ENCODE results near the gene PCDH9.

The PCDH9 gene

DNA sequence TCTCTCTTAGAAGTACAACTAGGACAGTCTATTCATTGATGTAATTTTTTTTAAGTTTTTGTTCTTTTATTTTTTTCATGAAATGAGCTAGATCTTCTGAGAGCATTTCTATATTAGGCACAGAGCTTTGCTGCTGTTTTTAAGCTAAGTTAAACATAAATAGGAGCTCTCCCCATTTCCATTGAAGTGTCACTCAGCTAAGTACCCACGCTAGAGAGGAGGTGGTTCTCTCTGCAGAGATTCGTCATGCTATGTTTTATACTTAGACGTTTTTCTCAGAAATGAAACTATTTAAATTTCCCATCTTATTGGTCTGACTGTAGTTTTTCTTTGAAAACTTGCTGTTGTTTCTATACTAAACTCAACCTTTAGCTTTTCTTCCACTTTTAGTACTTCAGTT is 271.5 kb downstream of the PCDH9 start:
- DNase-seq, result no peak

DNA sequence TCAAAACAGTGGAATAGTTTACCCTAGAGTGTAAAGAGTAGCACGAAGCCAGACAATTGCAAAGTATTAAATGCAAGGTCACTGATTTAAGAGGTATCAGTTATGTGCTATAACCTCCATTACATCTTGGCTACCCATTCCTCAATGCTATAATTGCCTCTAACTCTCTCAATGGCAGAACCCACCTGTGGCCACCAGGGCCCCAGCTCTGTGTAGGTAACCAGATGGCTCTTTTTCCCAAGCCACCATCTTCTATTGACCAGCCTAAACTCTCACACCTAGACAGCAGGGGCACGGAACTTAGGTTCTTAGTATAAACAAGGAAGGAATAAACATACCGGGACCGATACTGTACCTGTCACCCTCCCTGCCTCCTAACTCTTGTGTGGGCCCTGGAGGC is 277.6 kb downstream of the PCDH9 start:
- DNase-seq, result no peak

DNA sequence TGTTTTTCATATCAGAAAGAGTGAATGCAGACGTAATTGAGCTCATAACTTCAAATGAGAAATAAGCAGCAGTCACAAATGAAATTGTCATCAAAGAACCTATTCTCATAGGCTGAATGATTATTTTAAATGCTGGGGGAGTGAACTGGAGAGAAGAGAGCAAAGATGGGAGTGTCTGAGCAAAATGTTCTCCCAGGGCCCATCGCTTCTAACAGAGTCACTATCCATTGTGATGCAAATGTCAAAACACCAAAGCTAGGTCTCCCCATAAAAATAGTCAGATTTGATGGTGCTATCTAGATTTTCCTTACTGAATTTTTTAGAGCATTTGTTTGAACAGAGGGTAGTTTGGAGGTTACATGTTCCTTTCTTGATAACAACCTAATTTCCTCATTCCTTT is 278.7 kb downstream of the PCDH9 start:
- no peak for DNase-seq

DNA sequence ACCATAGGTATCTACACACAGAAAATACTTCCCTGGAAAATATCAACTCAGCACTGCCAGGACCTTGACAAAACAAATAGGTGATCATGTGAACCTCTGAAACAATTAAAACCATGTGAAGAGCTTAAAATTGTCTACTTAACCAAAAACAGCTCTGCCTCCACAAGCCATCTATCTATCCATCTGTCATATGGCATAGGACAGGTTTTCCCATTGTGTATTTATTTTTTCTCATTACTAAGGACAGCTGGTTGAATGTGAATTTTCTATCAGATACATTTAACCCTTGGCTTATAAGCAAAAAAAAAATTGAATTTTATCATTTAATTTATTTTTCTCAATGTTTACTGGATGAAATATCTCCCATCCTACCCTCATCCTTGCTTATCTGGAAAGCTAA is 279.5 kb downstream of the PCDH9 start:
- DNase-seq, result no peak

DNA sequence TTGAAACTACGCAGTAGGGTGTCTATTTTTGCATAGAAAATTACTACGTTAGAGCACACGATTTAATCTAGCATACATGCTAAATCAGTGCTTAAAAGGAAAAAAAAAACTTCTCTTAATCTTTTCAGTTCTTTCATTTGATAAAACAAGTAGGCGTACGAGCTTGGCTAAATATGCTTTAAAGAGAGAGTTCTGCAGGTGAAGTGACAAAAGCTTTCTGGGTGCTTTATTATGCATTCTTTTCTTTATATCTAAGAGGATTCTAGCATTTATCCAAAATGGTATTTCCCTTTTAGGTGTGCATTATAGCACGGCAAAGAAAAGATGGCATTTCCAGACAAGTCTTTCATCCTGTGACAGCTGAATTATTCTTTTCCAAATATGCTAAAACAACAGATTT is 281.2 kb downstream of the PCDH9 start:
- DNase-seq, result no peak

GRCh38 chr13:66943530-66943929 is 286.6 kb downstream of the PCDH9 start:
- no peak for DNase-seq

DNA sequence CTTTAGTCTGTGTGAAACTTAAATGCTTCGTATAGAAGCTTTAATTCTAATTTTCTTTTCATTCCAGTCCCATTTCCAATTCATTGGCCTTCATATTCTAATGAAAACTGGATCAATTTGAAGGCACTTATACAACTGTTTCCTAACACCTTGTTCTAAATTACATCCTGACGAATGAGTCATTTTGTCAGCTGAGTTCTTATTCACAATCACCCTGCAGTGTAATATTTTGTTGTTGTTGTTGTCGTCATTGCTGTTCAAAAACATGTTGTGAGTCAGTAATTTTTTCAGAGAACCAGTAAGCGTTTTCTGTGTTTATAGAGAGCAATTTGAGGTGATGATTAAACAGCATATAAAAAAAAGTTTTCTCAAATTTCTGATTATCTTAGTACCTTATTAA is 290.0 kb downstream of the PCDH9 start:
- DNase-seq, result no peak

- no peak for DNase-seq
Observed at GRCh38 chr13:66937423-66937822, 292.7 kb downstream of the PCDH9 start.

DNA sequence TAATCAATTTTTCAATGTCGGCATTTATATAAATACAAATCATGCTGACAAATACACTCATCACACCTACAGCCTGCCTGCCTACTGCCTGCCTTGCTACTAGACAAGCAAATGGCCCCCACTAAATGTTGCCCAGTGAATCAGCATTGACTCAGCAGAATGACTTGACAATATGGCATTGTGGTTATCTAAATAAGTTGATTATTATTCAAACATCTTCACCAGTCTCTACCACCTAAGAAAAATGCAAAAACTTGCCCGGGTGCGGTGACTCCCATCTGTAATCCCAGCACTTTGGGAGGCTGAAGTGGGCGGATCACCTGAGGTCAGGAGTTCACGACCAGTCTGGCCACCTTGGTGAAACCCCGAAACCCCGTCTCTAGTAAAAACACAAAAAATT is 296.1 kb downstream of the PCDH9 start:
- DNase-seq, result no peak

DNA sequence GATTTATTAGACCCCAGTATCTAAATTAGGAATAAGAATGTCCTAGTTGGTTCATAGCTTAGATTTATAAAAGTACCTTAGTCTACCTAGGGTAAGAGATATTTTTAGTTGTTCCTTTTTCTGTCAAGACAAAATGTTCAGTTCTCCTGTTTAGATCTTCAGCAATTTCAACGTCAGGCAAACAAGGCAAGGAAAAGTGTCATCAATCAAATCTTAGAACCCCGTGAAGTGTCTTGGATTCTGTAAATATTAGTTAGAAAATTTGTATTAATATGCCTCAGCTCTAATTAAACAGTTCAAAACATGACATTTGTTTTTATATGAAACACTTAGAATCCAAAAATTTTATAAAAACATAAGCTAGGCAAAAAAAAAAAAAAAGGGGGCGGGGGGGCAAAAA is 296.6 kb downstream of the PCDH9 start:
- no peak for DNase-seq

GRCh38 chr13:66927562-66927961 is 302.6 kb downstream of the PCDH9 start:
- no peak for DNase-seq

DNA sequence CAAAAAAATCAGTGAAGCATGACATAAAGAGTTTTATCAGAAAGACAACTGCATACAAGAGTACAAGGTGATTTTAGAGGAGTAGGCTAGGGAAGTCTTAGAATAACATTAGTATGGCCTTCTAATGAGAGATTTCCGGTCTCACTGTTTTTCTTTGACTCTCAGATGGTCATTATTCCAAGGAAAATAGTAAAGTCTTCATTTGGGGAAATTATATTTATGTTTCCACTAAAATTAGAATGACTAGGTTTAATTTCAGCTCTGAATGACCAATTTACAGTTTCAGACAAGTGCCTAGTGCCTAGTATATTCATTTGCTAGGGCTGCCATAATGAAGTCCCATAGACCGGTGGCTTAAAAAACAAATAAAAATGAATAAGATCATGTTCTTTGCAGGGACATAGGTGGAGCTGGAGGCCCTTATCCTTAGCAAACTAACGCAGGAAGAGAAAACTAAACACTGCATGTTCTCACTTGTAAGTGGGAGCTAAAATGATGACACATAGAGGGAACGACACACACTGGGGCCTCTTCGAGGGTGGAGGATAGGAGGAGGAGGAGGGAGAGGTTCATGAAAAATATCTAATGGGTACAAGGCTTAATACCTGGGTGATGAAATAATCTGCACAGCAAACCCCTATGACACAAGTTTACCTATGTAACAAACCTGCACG is 303.1 kb downstream of the PCDH9 start:
- no peak for DNase-seq

DNA sequence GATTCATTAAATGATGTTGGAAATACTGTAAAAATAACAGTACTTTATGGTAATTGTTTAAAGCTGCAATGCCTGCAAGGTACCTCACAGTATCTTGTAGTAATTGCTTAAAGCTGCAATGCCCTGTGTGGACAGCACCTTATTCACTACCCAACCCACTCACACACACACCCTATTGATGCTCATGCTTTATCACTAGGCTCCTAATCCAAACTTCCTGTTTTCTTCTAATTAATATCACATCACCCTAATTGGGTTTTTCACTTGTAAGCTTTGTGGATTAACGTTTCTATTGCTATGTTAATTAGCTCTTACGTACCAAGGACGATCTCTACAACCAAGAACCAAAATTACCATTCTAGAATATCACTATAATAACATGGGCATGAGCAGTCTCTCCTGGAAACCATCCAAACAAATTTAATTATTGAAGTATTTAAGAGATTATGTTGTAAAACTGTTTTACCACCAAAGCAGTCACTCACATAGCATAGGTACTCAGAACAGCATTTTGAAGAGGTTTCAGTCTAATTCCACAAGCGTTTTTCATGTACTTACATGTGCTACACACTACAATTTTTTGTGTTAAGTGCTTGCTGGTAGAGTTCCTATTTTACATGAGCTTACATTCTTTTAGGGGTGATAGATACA is 303.8 kb downstream of the PCDH9 start:
- no peak for DNase-seq

GRCh38 chr13:66922444-66922843 is 307.7 kb downstream of the PCDH9 start:
- DNase-seq, result no peak

- no peak for DNase-seq
Observed at GRCh38 chr13:66921437-66921836, 308.7 kb downstream of the PCDH9 start.

GRCh38 chr13:66915596-66916185 is 314.4 kb downstream of the PCDH9 start:
- no peak for DNase-seq

DNA sequence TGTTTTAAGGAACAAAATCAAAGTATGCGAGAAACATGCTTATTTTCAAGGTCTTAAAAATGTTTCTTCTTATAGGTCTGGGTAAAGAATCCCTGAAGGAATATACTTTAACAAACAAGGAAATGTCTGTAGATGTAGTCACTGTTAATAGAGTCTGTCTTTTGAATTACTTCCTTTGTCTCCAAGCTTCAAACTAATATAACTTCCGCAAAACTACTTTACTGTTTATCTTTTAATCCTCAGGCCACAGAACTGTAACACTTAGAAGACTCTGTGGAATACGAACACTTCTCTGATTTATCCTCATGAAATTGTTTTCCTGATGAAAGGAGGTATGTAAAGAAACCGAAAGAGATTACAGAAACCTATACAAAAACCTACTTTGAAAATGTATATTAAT is 316.0 kb downstream of the PCDH9 start:
- DNase-seq, result no peak

DNA sequence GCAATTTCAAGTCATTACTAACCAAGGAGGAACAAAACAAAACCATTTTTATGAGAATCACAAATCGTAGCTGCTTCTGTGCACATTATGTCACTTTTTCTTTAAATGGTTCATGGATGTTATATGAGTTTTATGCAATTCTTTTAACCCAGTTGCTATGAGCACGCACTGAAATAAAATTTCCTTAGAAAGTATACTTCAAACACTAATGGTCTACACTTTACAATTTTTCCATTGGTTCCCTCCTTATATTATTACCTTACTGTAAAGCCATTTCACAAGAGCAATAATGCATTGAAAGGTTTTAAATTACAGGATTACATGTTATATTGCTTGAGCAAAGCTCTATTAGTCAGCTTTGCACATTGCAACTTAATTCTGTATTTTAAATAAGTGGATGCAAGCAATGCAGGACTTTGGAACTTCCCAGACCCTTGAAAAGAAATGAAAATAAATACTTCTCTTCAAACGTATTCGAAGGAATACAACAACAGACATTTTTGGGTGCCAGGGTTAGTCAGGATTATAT is 318.7 kb downstream of the PCDH9 start:
- no peak for DNase-seq

DNA sequence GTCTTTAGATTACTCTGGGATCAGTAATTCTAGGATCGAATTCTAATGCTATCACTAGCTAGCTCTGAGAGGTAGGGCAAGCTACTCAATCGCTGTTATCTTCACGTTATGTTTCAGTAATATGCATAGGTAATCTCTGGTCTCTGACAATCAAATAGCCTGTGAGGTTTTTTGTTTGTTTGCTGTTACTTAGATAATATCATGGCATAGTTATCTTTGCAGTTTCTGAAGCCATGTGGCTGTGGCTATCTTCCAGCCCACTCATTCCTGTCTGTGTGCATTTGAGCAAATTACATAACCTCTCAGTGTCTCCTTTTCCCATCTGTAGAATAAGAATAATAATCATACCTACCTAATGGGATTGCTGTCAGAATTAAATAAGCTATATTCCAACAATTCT is 330.2 kb downstream of the PCDH9 start:
- DNase-seq, result no peak

DNA sequence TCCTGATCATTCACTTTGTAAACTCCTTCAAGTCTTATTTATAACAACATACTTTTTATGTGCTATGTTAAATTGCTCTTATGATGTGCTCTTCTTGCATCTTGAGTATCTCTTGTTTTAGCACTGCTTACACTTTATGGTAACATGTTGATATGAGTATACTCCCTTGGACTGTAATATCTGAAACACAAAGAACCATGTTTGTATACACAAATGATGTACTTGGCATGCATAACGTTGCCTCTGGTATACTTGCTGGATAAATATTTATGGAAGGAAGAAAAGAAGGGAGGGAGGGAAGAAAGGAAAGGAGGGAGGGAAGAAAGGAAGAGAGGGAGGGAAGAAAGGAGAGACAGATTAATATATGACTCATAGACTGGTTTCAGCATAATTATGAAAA is 333.2 kb downstream of the PCDH9 start:
- no peak for DNase-seq

GRCh38 chr13:66895780-66896179 is 334.4 kb downstream of the PCDH9 start:
- DNase-seq, result no peak

GRCh38 chr13:66895320-66895719 is 334.8 kb downstream of the PCDH9 start:
- DNase-seq, result no peak

DNA sequence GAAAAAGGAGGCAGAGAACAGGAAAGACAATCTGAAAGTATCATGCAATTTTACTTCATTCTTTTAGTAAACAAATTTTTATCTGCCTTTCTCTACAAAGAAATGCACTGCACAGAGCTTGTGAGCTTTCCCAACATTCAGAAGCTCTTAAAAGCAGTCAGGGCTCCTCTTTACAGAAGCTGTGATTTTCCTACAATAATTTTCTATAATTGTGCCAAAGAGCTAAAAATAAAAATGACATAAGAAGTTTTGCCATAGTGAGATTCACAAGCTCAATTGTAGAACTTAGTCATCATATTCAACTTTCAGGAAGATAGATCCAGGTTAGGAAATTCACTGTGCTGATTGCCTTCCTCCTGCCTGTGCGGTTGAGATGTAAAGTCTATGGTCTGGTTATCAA is 341.4 kb downstream of the PCDH9 start:
- no peak for DNase-seq

- DNase-seq, result no peak
Observed at GRCh38 chr13:66887088-66887487, 343.0 kb downstream of the PCDH9 start.
